ENCODE measurements around the gene MSH2.

- TF ChIP-seq POLR2A (IDR thresholded peaks at IDR 0.05) (no peak), CTCF (IDR thresholded peaks at IDR 0.05) (no peak), EP300 (IDR thresholded peaks at IDR 0.05) (no peak), POLR2AphosphoS5 (IDR thresholded peaks at IDR 0.05) (no peak)
Observed at GRCh38 chr2:47488870-47489584, 86.1 kb downstream of the MSH2 start.

All from upper lobe of left lung (tissue), 4 donors.